ENCODE data around the gene BRD4.

BRD4 gene

GRCh38 chr19:15374796-15375440 is 42.6 kb upstream of the BRD4 start:
- H3K4me3 ChIP-seq (ENCODE audit: low read depth, low read length), result no peak overlapping the region
- TF ChIP-seq CTCF (IDR thresholded peaks at IDR 0.05; ENCODE audit: low read depth, low read length), result no peak

GRCh38 chr19:15374105-15374651 is 41.8 kb upstream of the BRD4 start:
- H3K4me3 ChIP-seq (ENCODE audit: low read depth, low read length), result no peak overlapping the region
- no peak for TF ChIP-seq CTCF (IDR thresholded peaks at IDR 0.05; ENCODE audit: low read depth, low read length)

GRCh38 chr19:15373644-15374043 is 41.3 kb upstream of the BRD4 start:
- no peak for TF ChIP-seq CTCF (IDR thresholded peaks at IDR 0.05; ENCODE audit: low read depth, low read length)
- H3K4me3 ChIP-seq (ENCODE audit: low read depth, low read length), result no peak overlapping the region

- H3K4me3 ChIP-seq (ENCODE audit: low read depth, low read length), result no peak overlapping the region
- no peak for TF ChIP-seq CTCF (IDR thresholded peaks at IDR 0.05; ENCODE audit: low read depth, low read length)
Measured at GRCh38 chr19:15372891-15373301, 40.6 kb upstream of the BRD4 start.

GRCh38 chr19:15372470-15372869 is 40.1 kb upstream of the BRD4 start:
- H3K4me3 ChIP-seq (ENCODE audit: low read depth, low read length), result no peak overlapping the region
- TF ChIP-seq CTCF (IDR thresholded peaks at IDR 0.05; ENCODE audit: low read depth, low read length), result no peak

GRCh38 chr19:15371786-15372380 is 39.5 kb upstream of the BRD4 start:
- TF ChIP-seq CTCF (IDR thresholded peaks at IDR 0.05; ENCODE audit: low read depth, low read length), result no peak
- H3K4me3 ChIP-seq (ENCODE audit: low read depth, low read length), result no peak overlapping the region

GRCh38 chr19:15371119-15371518 is 38.8 kb upstream of the BRD4 start:
- no peak overlapping the region for H3K4me3 ChIP-seq (ENCODE audit: low read depth, low read length)
- no peak for TF ChIP-seq CTCF (IDR thresholded peaks at IDR 0.05; ENCODE audit: low read depth, low read length)

Data from WI38 (cell line).